Middle frontal gyrus (tissue), 1 donor: ENCODE measurements around the gene UNK.
"Not testable (repeated sequence)": the region's sequence is repeated elsewhere in the genome, so short reads cannot be mapped to it uniquely, and the experiment has no call there.

ENCODE experiments used
- DNase-seq: peaks from one replicate; pipeline ENCODE4 v3.0.0-alpha.2; 2015; ENCODE audit warnings: low spot score; ENCODE audit errors: extremely low spot score

UNK gene

DNA sequence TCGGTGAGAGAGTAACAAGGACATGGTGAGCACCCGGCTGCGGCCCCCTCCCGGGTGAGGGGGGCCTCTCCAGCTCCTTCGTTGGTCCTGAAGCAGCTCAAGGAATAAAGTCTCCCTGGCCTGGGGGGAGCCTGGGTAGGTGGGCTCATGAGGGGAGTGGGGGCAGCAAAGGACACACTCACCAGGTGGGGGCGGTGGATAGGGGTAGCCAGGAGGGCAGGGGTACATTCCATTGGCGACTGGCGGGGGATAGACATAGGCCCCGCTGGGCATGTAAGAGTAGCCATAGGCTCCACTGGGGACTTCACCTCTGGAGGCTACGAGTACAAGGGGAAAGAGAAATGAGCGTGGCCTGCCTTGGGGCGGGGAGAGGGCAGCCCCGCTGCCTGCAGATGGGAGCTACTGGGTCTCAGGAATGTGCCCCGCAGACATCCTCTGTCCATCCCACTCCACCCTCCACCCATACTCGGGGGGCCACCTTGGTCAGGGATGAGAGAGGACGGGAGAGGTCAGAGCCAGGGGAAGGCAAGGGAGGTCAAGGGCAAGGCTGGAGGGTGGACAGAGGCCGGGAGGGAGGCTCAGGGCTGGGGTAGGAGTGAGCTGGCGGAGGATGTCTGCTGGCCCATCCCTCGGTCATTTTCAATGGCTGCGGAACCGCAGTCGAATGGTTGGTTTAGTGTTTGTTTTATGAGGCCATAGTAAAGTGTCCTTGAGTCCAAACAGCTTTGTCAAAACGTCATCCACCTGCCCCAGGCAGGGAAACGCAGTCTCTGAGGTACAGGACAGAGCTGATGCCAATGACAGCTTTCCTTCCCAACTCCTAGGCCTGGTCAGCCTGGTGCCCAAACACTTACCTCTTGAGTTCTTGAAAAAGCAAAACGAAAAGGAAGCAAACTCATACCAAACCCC lies 63.3 kb downstream of the UNK start:
- no peak for DNase-seq

GRCh38 chr17:75848523-75849278 lies 64.1 kb downstream of the UNK start:
- no peak for DNase-seq

- no peak for DNase-seq
Observed at GRCh38 chr17:75849279-75849646, 64.7 kb downstream of the UNK start.

DNA sequence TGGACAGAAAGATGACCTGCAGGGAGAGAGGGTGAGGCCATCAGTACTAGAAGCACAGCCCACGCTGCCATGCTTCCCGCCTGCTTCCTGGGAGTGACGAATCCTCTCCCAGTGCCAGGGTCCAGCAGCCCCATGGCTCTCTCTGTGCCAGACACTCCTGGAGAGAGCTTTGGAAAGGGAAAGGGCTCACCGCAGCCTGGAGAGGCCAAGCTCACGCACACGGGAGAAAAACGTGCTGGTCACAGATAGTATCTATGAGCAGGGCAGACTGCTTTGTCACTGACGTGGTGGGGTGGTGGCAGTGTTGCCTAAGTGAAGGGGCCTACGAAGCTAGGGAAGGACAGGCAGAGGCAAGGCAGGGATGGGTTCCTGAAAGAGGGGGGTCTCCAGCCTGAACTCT lies 65.1 kb downstream of the UNK start:
- DNase-seq = no peak

DNA sequence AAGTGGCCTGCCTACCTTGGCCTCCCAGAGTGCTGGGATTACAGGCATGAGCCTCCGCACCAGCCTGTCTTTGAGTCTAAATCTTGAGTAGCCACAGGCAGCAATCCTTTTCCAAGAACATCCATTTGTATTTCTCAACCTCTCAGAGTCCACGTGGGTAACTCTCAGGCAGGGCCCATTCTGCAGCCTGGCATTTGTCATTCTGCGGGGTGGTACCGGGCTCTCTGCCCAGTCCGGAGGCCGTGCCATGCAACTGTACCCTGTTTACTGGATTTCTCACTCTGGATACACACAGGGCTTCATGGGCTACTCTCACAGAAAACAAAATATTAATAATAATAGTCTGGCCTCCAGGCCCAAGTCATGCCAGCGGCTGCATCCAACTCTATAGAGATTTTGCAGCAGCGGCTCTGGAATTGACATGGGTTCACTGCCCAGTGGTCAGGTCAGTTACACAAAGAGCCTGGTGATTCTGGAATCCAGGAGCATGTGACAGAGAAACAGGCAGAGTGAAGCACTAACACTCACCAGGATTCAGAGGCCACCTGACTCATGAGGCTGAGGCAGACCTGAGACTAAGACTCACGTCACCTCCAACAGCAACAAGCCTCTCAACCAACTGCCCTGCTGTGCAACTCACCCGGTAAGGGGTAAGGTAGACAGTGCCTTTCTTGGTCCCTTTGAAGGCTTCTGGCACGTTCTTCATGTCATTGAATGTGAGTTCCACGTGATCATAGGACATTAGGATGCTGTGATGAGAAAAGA lies 66.5 kb downstream of the UNK start:
- no peak for DNase-seq

DNA sequence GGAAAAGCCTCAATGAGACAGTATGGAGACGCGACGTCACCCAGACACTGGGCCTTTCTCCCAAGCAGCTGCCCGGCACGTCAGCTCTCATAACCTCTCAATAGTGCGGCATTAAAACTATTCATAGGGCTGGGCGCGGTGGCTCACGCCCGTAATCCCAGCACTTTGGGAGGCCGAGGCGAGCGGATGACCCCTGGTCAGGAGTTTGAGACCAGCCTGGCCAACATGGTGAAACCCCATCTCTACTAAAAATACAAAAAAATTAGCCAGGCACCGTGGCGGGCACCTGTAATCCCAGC lies 67.0 kb downstream of the UNK start:
- DNase-seq = not testable (repeated sequence)

DNA sequence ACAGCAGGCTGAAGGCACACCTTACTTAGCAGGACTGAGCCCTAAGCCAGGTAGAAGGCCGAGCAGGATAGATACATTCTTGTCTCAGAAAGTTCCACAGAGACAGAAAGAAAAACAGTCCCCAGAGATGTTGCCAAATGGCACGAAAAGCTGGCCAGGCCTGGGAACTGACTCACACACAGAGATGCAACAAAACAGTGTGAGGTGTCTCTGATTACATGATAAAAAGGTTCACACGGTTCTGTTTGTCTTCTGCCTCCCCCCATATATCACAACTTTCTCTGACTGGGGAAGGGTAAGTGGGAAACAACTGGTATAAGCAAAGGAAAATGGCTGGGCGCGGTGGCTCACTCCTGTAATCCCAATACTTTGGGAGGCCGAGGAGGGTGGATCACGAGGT lies 68.8 kb downstream of the UNK start:
- DNase-seq = no peak

DNA sequence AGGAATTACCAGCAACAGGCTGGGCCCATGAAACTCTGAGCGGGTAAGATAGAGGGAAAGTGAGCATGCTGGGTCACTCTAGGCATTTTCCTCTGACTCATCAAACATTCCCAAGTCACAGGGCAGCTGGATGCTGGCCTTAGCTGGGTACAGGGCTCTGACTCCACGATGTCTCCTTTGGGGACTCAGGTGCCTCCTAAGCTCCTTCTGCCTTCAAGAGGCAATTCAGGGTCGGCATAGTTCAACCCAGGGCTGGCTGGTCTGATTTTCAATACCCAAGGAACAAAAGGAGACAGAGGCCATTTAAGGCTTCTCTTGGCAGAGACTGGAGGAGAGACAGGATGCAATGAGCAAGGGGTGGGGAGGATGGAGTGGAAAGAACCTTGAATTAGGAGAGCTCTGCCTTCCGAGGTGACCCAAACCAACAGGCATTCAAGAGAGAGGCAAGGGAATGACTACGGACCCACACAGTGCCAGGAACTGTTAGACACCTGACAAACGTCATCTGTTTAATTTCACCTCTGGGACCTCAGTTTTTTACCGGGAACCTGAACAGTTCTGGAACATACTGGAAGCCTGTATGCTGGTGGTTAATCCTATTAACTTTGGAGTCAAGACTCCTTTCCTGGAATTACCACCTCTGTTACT lies 69.6 kb downstream of the UNK start:
- DNase-seq = no peak

DNA sequence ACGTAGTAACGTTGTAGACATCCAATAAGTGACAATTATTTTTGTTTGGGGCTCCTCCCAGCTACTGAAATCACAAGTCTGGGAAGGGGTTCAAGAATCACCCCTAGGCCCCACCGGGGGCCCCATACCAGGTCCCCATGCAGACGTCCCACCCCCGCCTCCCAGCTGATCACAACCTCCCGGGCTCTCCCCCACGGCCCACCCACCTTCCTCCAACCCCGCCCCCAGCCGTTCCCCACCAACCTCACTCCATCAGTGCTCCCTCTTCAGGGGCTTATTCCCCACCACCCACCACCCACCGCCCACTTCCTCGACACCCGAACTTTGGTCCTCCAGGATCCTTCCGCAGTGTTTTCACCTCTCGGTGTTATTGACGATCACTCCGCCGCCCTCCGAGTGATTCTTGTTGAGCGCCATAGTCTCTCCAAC lies 70.3 kb downstream of the UNK start:
- DNase-seq = no peak

GRCh38 chr17:75855310-75856061 lies 70.9 kb downstream of the UNK start, which contains the start of gene WBP2:
WBP2 (minus strand) TSS chr17:75855335; CDS start chr17:75855297, 38 bp downstream.
- DNase-seq = peak; percentile 100

DNA sequence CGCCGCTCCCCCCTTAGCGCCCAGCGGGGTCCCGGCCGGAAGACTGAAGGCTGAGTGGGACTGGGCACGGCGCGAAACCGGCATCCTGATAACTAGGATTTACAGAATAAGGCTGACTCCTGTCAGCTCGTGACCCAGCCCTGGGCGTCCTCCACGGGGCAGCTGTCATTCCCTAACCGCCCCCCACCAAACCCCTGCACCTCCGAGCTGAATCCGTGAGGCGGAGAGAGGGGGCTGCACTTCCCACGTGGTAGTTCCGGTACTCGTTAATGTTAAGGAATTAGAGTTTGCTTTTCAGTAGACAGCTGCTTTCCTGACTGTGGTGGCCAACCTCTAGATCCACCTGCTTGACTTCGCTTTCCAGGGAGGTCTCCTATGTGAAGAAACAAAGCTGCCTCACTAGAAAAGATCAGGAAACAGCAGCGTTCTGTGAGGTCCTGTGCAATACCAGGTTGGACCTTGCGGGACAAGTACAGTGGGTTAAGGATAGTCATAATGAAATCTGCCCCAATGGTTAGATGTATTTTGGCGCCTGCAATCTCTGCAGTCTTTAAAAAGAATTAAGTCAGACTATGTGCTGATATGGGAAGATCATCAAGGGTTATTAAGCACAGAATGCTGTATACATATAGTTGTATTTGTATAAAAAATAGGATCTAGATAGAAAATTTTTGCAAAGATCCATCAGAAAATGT lies 71.6 kb downstream of the UNK start:
- no peak for DNase-seq

DNA sequence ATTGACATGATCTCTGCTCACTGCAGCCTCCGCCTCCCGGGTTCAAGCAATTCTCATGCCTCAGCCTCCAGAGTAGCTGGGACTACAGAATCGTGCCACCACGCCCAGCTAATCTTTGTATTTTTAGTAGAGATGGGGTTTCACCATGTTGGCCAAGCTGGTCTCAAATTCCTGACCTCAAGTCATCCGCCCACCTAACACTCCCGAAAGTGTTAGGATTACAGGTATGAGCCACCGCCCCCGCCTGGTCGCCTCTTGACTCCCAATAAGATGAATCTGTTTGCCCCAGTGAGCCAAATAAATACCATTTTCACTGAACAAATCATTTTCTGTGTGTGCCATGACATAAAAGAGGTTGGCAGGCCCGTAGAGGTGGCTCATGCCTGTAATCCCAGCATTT lies 74.8 kb downstream of the UNK start:
- not testable (repeated sequence) for DNase-seq

DNA sequence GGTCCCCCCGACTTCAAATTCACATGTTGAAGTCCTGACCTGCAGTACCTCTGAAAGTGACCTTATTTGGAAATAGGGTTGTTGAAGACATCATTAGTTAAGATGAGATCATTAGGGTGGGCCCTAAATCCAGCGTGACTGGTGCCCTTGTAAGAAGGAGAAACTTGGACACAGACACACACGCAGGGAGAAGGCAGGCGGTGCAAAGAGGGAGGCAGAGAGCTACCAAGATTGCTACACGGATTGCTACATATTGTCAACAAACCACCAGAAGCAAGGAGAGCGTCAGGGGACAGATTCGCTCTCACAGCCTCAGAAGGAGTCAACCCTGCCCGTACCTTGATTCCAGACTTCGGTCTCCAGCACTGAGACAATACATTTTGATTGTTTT lies 77.3 kb downstream of the UNK start:
- no peak for DNase-seq

- no peak for DNase-seq
Observed at GRCh38 chr17:75864448-75864871, 79.9 kb downstream of the UNK start.

GRCh38 chr17:75864887-75865286 lies 80.3 kb downstream of the UNK start:
- DNase-seq = not testable (repeated sequence)

DNA sequence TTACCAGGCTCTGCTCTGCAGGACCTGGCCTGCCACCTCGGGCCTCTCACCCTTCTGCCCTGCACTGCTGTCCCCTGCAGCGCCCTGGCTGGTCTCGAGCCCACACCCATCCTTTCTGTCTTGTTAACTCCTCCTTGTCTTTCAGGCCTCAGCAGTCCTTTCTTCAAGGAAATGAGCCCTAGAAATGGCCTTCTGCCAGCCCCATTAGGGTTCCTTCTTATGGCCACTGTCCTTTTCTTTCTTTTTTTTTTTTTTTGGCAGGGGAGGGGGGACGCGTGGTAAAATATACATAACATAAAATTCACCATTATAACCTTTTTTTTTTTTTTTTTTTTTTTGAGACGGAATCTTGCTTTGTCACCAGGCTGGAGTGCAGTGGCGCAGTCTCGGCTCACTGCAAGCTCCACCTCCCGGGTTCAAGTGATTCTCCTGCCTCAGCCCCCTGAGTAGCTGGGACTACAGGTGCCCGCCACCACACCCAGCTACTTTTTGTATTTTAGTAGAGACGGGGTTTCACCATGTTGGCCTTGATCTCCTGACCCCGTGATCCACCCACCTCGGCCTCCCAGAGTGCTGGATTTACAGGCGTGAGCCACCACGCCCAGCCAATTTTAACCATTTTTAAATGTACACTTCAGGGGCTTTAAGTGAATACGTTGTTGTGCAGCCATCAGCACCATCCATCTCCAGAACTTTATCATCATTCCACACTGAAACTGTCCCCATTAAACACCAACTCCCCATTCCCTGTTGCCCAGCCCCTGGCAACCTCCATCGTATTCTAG lies 81.0 kb downstream of the UNK start:
- not testable (repeated sequence) for DNase-seq

DNA sequence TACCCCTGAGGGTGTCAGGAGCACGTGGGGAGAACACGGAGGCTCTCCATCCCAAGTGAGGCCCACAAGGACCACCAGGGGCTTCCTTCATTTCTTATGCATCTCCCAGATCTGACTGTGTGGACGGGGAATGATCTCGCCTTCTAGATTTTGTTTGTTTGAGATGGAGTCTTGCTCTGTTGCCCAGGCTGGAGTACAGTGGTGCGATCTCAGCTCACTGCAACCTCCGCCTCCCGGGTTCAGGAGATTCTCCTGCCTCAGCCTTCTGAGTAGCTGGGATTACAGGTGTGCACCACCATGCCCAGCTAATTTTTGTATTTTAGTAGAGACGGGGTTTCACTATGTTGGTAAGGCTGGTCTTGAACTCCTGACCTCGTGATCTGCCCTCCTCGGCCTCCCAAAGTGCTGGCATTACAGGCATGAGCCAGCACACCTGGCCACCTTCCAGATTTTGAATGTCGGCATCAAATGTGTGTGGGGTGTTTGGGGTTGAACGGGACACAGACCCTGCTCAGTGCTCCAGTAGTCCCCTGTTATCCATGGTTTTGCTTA lies 84.2 kb downstream of the UNK start:
- DNase-seq = not testable (repeated sequence)

GRCh38 chr17:75869282-75870141 lies 84.9 kb downstream of the UNK start:
- no peak for DNase-seq
